Measurements from ENCODE around the gene PAPSS2.

- TF ChIP-seq, protein P1, sequence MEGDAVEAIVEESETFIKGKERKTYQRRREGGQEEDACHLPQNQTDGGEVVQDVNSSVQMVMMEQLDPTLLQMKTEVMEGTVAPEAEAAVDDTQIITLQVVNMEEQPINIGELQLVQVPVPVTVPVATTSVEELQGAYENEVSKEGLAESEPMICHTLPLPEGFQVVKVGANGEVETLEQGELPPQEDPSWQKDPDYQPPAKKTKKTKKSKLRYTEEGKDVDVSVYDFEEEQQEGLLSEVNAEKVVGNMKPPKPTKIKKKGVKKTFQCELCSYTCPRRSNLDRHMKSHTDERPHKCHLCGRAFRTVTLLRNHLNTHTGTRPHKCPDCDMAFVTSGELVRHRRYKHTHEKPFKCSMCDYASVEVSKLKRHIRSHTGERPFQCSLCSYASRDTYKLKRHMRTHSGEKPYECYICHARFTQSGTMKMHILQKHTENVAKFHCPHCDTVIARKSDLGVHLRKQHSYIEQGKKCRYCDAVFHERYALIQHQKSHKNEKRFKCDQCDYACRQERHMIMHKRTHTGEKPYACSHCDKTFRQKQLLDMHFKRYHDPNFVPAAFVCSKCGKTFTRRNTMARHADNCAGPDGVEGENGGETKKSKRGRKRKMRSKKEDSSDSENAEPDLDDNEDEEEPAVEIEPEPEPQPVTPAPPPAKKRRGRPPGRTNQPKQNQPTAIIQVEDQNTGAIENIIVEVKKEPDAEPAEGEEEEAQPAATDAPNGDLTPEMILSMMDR (IDR thresholded peaks at IDR 0.05): no peak
- TF ChIP-seq POLR2A (IDR thresholded peaks at IDR 0.05): no peak
Measured at GRCh38 chr10:87612115-87612514, 47.6 kb upstream of the PAPSS2 start.

Data from lower leg skin (tissue), 3 donors.